K562 (cell line): ENCODE measurements around the gene ZNRD2. TPM values are rescaled to one million over a fixed set of nuclear protein-coding genes. Genes with fewer than 3 reads are reported as not detected.

ENCODE experiments used
- ATF7 ChIP-seq: fragments of 450-650 bp; IDR thresholded peaks from 2 replicates; pipeline ENCODE4 v1.7.1; 2014; ENCODE audit warnings: mild to moderate bottlenecking, moderate library complexity
- BHLHE40 ChIP-seq: IDR thresholded peaks from 2 replicates; pipeline ENCODE4 v1.6.1; 2011; ENCODE audit warnings: low read length, improper control_type of control experiment
- CBX3 ChIP-seq, 2 experiments: IDR thresholded peaks; 1 replicate in 1 of 2; 2 replicates in 1 of 2; pipeline ENCODE4 v1.6.1; 2012; ENCODE audit warnings: inconsistent platforms in 2 of 2, low read length in 2 of 2, borderline replicate concordance in 1 of 2, control low read depth in 1 of 2
- DACH1 ChIP-seq: fragments of 450-650 bp; IDR thresholded peaks from 2 replicates; pipeline ENCODE4 v1.6.1; 2018; ENCODE audit not compliant: partially characterized antibody
- ELF2 ChIP-seq: fragments of 250-450 bp; sonication (Bioruptor Pico); IDR thresholded peaks from 2 replicates; pipeline ENCODE4 v1.5.0; 2021; ENCODE audit warnings: mild to moderate bottlenecking
- EP400 ChIP-seq: fragments of 450-650 bp; IDR thresholded peaks from 2 replicates; pipeline ENCODE4 v1.6.1; 2017; ENCODE audit warnings: antibody characterized with exemption, mild to moderate bottlenecking, moderate library complexity
- FOXJ2 ChIP-seq: fragments of 200-800 bp; sonication (Bioruptor generic); IDR thresholded peaks from 2 replicates; pipeline ENCODE4 v1.6.1; 2016; ENCODE audit warnings: missing genetic modification characterization, missing compliant biosample characterization
- MTA1 ChIP-seq: fragments of 450-650 bp; IDR thresholded peaks from 2 replicates; pipeline ENCODE4 v1.6.1; 2017; ENCODE audit warnings: borderline replicate concordance
- MXI1 ChIP-seq: IDR thresholded peaks from 2 replicates; pipeline ENCODE4 v1.6.1; 2011; ENCODE audit warnings: low read depth, mild to moderate bottlenecking, improper control_type of control experiment, low read length
- NBN ChIP-seq: fragments of 450-650 bp; IDR thresholded peaks from 2 replicates; pipeline ENCODE4 v1.6.1; 2016; ENCODE audit warnings: low read depth, mild to moderate bottlenecking
- NCOA4 ChIP-seq: fragments of 450-650 bp; IDR thresholded peaks from 2 replicates; pipeline ENCODE4 v1.6.1; 2018; ENCODE audit warnings: mild to moderate bottlenecking; ENCODE audit not compliant: partially characterized antibody
- PHB ChIP-seq: fragments of 250-450 bp; sonication (Bioruptor Pico); IDR thresholded peaks from 2 replicates; pipeline ENCODE4 v1.5.0; 2021
- RCOR1 ChIP-seq, 2 experiments: IDR thresholded peaks; 2 replicates each; pipeline ENCODE4 v1.6.1; 2012; ENCODE audit warnings: low read depth in 2 of 2, low read length in 2 of 2, borderline replicate concordance in 1 of 2, improper control_type of control experiment in 1 of 2
- SOX6 ChIP-seq: fragments of 450-650 bp; IDR thresholded peaks from 2 replicates; pipeline ENCODE4 v1.6.1; 2014; ENCODE audit warnings: mild to moderate bottlenecking
- THAP7 ChIP-seq: fragments of 250-450 bp; sonication (Bioruptor Pico); IDR thresholded peaks from 2 replicates; pipeline ENCODE4 v1.5.0; 2021
- ZNF175 ChIP-seq: fragments of 200-800 bp; sonication (Bioruptor generic); IDR thresholded peaks from 2 replicates; pipeline ENCODE4 v1.6.1; 2016; ENCODE audit warnings: low read depth, mild to moderate bottlenecking, missing genetic modification characterization, missing compliant biosample characterization
- ZNF584 ChIP-seq: fragments of 200-800 bp; sonication (Bioruptor generic); IDR thresholded peaks from 2 replicates; pipeline ENCODE4 v1.6.1; 2016; ENCODE audit warnings: low read depth, mild to moderate bottlenecking, missing genetic modification characterization, missing compliant biosample characterization
- ZNF589 ChIP-seq: fragments of 200-800 bp; sonication (Bioruptor generic); IDR thresholded peaks from 2 replicates; pipeline ENCODE4 v1.6.1; 2016; ENCODE audit warnings: low read depth, missing genetic modification characterization, missing compliant biosample characterization
- polyA plus RNA-seq, 8 experiments: library from polyadenylated mRNA; depleted of rRNA in 4 of 8; stranded (reverse) in 5 of 8; unstranded in 3 of 8; fragments of >200 nt; fragmentation: Nextera tagmentation in 2 of 8; fragmentation: Illumina TruSeq in 1 of 8; extraction: Ambion mirVana in 2 of 8; extraction: Trizol in 1 of 8; gene quantifications; 2 replicates each; pipeline versions ENCODE4 v1.2.1 to v1.2.3, GENCODE V29; 2011 to 2014; ENCODE audit warnings: inconsistent platforms in 1 of 8, missing spikeins in 1 of 8
- total RNA-seq, 7 experiments: library from RNA; depleted of rRNA in 6 of 7; stranded (reverse); fragments of >200 nt in 6 of 7; fragmentation: Illumina TruSeq in 2 of 7; extraction: Trizol in 2 of 7; gene quantifications; 2 replicates each; pipeline versions ENCODE4 v1.2.1 to v1.2.3, GENCODE V29; 2011 to 2021; ENCODE audit warnings: low replicate concordance in 1 of 7
- TF ChIP-seq, protein P1 (sequence below), 2 experiments: fragments of 450-650 bp in 1 of 2; sonication (generic) in 1 of 2; formaldehyde crosslinking in 1 of 2; IDR thresholded peaks; 2 replicates each; pipeline versions ENCODE4 v1.7.1 to v1.9.0; 2016 to 2022; ENCODE audit warnings: inconsistent platforms in 1 of 2, mild to moderate bottlenecking in 1 of 2, missing genetic modification reagents in 1 of 2

Gene ZNRD2
- total and polyA plus RNA-seq, 9 of the 15 experiments (the other 6 are each of a cell fraction or from before 2014, with no cell fraction given) = 13.4 to 129 (median 60.4) TPM

DNA sequence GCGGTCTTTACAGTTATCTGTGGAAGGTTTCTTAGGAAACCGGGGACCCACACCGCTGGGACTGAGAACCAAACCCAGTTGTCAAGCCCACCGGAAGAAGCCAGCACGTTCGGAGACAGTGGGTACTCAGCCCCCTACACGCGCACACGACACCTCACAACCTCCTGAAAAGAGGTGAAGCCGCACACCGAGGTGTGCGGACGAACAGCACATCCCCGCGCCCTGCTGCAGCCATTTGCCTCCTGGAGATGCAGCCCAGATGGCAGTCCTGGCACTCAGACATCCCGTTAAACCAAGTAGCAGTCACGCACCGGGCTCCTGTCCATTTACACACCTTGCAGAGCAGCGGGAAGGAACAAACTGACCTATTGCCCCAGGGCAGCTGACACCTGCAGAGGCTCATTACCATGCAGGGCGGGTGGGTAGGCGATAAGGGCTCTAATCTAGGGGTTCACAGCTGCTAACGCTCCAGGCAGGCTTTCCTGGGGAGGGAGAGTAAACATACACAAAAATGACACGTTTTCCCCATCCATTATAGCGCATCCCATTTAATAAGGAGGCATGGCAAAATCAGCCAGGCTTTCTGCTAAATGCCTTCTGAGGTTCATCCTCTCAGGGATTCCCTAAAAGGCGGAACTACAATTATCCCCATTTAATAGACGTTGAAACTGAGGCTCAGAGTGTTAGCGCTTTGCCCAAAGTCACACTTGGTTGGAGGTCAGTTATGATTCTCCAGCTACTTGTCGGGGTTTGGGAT lies 4.7 kb downstream of the ZNRD2 start (continued):
- TF ChIP-seq SOX6 = peak; percentile 80
- peak; percentile 83 for TF ChIP-seq BHLHE40
- TF ChIP-seq NBN = peak; percentile 83; the same call in 1 of the 2 replicates
- TF ChIP-seq, protein P1, sequence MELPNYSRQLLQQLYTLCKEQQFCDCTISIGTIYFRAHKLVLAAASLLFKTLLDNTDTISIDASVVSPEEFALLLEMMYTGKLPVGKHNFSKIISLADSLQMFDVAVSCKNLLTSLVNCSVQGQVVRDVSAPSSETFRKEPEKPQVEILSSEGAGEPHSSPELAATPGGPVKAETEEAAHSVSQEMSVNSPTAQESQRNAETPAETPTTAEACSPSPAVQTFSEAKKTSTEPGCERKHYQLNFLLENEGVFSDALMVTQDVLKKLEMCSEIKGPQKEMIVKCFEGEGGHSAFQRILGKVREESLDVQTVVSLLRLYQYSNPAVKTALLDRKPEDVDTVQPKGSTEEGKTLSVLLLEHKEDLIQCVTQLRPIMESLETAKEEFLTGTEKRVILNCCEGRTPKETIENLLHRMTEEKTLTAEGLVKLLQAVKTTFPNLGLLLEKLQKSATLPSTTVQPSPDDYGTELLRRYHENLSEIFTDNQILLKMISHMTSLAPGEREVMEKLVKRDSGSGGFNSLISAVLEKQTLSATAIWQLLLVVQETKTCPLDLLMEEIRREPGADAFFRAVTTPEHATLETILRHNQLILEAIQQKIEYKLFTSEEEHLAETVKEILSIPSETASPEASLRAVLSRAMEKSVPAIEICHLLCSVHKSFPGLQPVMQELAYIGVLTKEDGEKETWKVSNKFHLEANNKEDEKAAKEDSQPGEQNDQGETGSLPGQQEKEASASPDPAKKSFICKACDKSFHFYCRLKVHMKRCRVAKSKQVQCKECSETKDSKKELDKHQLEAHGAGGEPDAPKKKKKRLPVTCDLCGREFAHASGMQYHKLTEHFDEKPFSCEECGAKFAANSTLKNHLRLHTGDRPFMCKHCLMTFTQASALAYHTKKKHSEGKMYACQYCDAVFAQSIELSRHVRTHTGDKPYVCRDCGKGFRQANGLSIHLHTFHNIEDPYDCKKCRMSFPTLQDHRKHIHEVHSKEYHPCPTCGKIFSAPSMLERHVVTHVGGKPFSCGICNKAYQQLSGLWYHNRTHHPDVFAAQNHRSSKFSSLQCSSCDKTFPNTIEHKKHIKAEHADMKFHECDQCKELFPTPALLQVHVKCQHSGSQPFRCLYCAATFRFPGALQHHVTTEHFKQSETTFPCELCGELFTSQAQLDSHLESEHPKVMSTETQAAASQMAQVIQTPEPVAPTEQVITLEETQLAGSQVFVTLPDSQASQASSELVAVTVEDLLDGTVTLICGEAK (IDR thresholded peaks at IDR 0.05) = 0 out of 2 replicates have a peak, but pooled peaks have one; percentile 11
- TF ChIP-seq, protein P1 (CRISPR knock-in tag; IDR thresholded peaks at IDR 0.05) = no peak
- peak; percentile 64 to 89; a peak in 3 of 4 replicates for TF ChIP-seq RCOR1 (IDR thresholded peaks at IDR 0.05; ENCODE audit: borderline replicate concordance in 1 of 2, low read depth in 2 of 2, low read length in 2 of 2)
- peak; percentile 97 for TF ChIP-seq ZNF589 (CRISPR knock-in tag)
- TF ChIP-seq CBX3 (IDR thresholded peaks at IDR 0.05; ENCODE audit: borderline replicate concordance in 1 of 2, low read length in 2 of 2) = peak in 1 of 2 experiments; percentile 89; a peak in 2 of 3 replicates
- TF ChIP-seq DACH1 = peak; percentile 87
- TF ChIP-seq MTA1 = 0 out of 2 replicates have a peak, but pooled peaks have one; percentile 55
- TF ChIP-seq ATF7 = no peak; the same call in 1 of the 2 replicates
- TF ChIP-seq MXI1 = peak; percentile 79; the same call in 1 of the 2 replicates
- peak; percentile 91 for TF ChIP-seq ZNF584 (CRISPR knock-in tag)
- peak; percentile 57 for TF ChIP-seq EP400
- TF ChIP-seq NCOA4 = peak; percentile 74
- no peak for TF ChIP-seq PHB (CRISPR knock-in tag)
- TF ChIP-seq THAP7 = peak; percentile 71; the same call in 1 of the 2 replicates
- peak; percentile 21; the same call in 1 of the 2 replicates for TF ChIP-seq FOXJ2
- no peak; the same call in 1 of the 2 replicates for TF ChIP-seq ELF2
- peak; percentile 88 for TF ChIP-seq ZNF175
